ENCODE data around the gene GCA. TPM values are rescaled to one million over a fixed set of nuclear protein-coding genes. Genes with fewer than 3 reads are reported as not detected.

Gene GCA
- total RNA-seq, 1 donor, result 3.3 TPM

- Histone ChIP-seq H3K9me3 (ENCODE audit: low read depth, low read length) (no peaks in the 10 kb centered on the region), H4K20me1 (ENCODE audit: insufficient read depth, low read length) (no peaks in the 10 kb centered on the region), H2AFZ (ENCODE audit: low read length) (peak overlapping the region; percentile 99), H3K4me3 (ENCODE audit: insufficient read depth, low read length) (peak overlapping the region; percentile 88), H3K79me2 (ENCODE audit: insufficient read depth, low read length) (no peaks in the 10 kb centered on the region), H3K36me3 (ENCODE audit: insufficient read depth, low read length) (no peaks in the 10 kb centered on the region), H3K27ac (ENCODE audit: low read depth, low read length) (no peak overlapping the region), H3K4me2 (ENCODE audit: insufficient read depth, low read length) (peak overlapping the region; percentile 93), H3K4me1 (ENCODE audit: insufficient read depth, low read length) (peaks cover 8% of the 10 kb centered on the region), H3K27me3 (ENCODE audit: insufficient read depth, low read length) (peaks cover 10% of the 10 kb centered on the region)
- no peak for TF ChIP-seq CTCF (IDR thresholded peaks at IDR 0.05; ENCODE audit: extremely low read depth, low read depth, low read length)
- DNase-seq (ENCODE audit: insufficient read length, low spot score, missing footprints), result no peak
Measured at GRCh38 chr2:162344617-162344950, 652 bp downstream of the GCA start.

- Histone ChIP-seq H4K20me1 (ENCODE audit: insufficient read depth, low read length) (no peaks in the 10 kb centered on the region), H2AFZ (ENCODE audit: low read length) (no peak overlapping the region), H3K4me3 (ENCODE audit: insufficient read depth, low read length) (no peak overlapping the region), H3K4me1 (ENCODE audit: insufficient read depth, low read length) (no peaks in the 10 kb centered on the region), H3K4me2 (ENCODE audit: insufficient read depth, low read length) (no peak overlapping the region), H3K27me3 (ENCODE audit: insufficient read depth, low read length) (no peaks in the 10 kb centered on the region), H3K36me3 (ENCODE audit: insufficient read depth, low read length) (no peaks in the 10 kb centered on the region), H3K79me2 (ENCODE audit: insufficient read depth, low read length) (no peaks in the 10 kb centered on the region), H3K9me3 (ENCODE audit: low read depth, low read length) (no peaks in the 10 kb centered on the region), H3K27ac (ENCODE audit: low read depth, low read length) (no peak overlapping the region)
- no peak for TF ChIP-seq CTCF (IDR thresholded peaks at IDR 0.05; ENCODE audit: extremely low read depth, low read depth, low read length)
- no peak for DNase-seq (ENCODE audit: insufficient read length, low spot score, missing footprints)
Measured at GRCh38 chr2:162365392-162365791, 21.5 kb downstream of the GCA start.

- Histone ChIP-seq H3K79me2 (ENCODE audit: insufficient read depth, low read length) (no peaks in the 10 kb centered on the region), H3K9me3 (ENCODE audit: low read depth, low read length) (no peaks in the 10 kb centered on the region), H2AFZ (ENCODE audit: low read length) (no peak overlapping the region), H3K4me1 (ENCODE audit: insufficient read depth, low read length) (no peaks in the 10 kb centered on the region), H4K20me1 (ENCODE audit: insufficient read depth, low read length) (no peaks in the 10 kb centered on the region), H3K27ac (ENCODE audit: low read depth, low read length) (no peak overlapping the region), H3K36me3 (ENCODE audit: insufficient read depth, low read length) (no peaks in the 10 kb centered on the region), H3K4me2 (ENCODE audit: insufficient read depth, low read length) (no peak overlapping the region), H3K27me3 (ENCODE audit: insufficient read depth, low read length) (no peaks in the 10 kb centered on the region), H3K4me3 (ENCODE audit: insufficient read depth, low read length) (no peak overlapping the region)
- DNase-seq (ENCODE audit: insufficient read length, low spot score, missing footprints), result no peak
- no peak for TF ChIP-seq CTCF (IDR thresholded peaks at IDR 0.05; ENCODE audit: extremely low read depth, low read depth, low read length)
Measured at GRCh38 chr2:162368494-162368893, 24.6 kb downstream of the GCA start.

GRCh38 chr2:162369551-162369950 lies 25.6 kb downstream of the GCA start:
- no peak for TF ChIP-seq CTCF (IDR thresholded peaks at IDR 0.05; ENCODE audit: extremely low read depth, low read depth, low read length)
- no peak overlapping the region for H3K4me3 ChIP-seq (ENCODE audit: insufficient read depth, low read length)
- no peaks in the 10 kb centered on the region for H3K79me2 ChIP-seq (ENCODE audit: insufficient read depth, low read length)
- no peaks in the 10 kb centered on the region for H3K9me3 ChIP-seq (ENCODE audit: low read depth, low read length)
- H3K4me1 ChIP-seq (ENCODE audit: insufficient read depth, low read length), result no peaks in the 10 kb centered on the region
- H2AFZ ChIP-seq (ENCODE audit: low read length), result no peak overlapping the region
- no peak overlapping the region for H3K4me2 ChIP-seq (ENCODE audit: insufficient read depth, low read length)
- DNase-seq (ENCODE audit: insufficient read length, low spot score, missing footprints), result no peak
- no peaks in the 10 kb centered on the region for H3K36me3 ChIP-seq (ENCODE audit: insufficient read depth, low read length)
- H3K27me3 ChIP-seq (ENCODE audit: insufficient read depth, low read length), result no peaks in the 10 kb centered on the region
- H3K27ac ChIP-seq (ENCODE audit: low read depth, low read length), result no peak overlapping the region
- no peaks in the 10 kb centered on the region for H4K20me1 ChIP-seq (ENCODE audit: insufficient read depth, low read length)
